Neural cell (in vitro differentiated cells): ENCODE data around the gene GALNT10. TPM values are rescaled to one million over a fixed set of nuclear protein-coding genes. Genes with fewer than 3 reads are reported as not detected.

ENCODE experiments used
- H2AFZ ChIP-seq: fragments of 200-600, 300-800 bp; sonication (generic), shearing (Covaris generic); 2 replicates; pipeline ENCODE4 v1.6.0; 2014; ENCODE audit warnings: low read depth, mild to moderate bottlenecking, antibody characterized with exemption, low read length, moderate library complexity
- H3F3A ChIP-seq: fragments of 200-600 bp; shearing (Covaris generic); 2 replicates; pipeline ENCODE4 v1.6.1; 2016; ENCODE audit warnings: mild to moderate bottlenecking, moderate library complexity, mixed read lengths, antibody characterized with exemption, low read length; ENCODE audit not compliant: insufficient read depth, poor library complexity, severe bottlenecking
- H3K27ac ChIP-seq: fragments of 200-600, 300-800 bp; sonication (generic), shearing (Covaris generic); 2 replicates; pipeline ENCODE4 v1.5.1; 2014; ENCODE audit warnings: mild to moderate bottlenecking, low read length, moderate library complexity
- H3K27me3 ChIP-seq: fragments of 300-800, 200-600 bp; sonication (generic), shearing (Covaris generic); 2 replicates; pipeline ENCODE4 v1.6.0; 2014; ENCODE audit warnings: mild to moderate bottlenecking, low read depth, low read length, moderate library complexity; ENCODE audit not compliant: insufficient read depth
- H3K36me3 ChIP-seq: fragments of 300-800, 200-600 bp; sonication (generic), shearing (Covaris generic); 2 replicates; pipeline ENCODE4 v1.5.1; 2014; ENCODE audit warnings: mild to moderate bottlenecking, antibody characterized with exemption, low read length, moderate library complexity; ENCODE audit not compliant: insufficient read depth
- H3K4me2 ChIP-seq: fragments of 300-800, 200-600 bp; sonication (generic), shearing (Covaris generic); 2 replicates; pipeline ENCODE4 v1.6.0; 2014; ENCODE audit warnings: mild to moderate bottlenecking, low read length
- H3K4me3 ChIP-seq: fragments of 300-800, 200-600 bp; sonication (generic), shearing (Covaris generic); 2 replicates; pipeline ENCODE4 v1.5.1; 2014; ENCODE audit warnings: mild to moderate bottlenecking, low read length, moderate library complexity
- H3K79me2 ChIP-seq: fragments of 200-600 bp; shearing (Covaris generic); replicated peaks from 2 replicates; pipeline ENCODE4 v1.6.0; 2014; ENCODE audit warnings: mild to moderate bottlenecking, low read length, moderate library complexity; ENCODE audit not compliant: insufficient read depth
- H3K9ac ChIP-seq: fragments of 300-800, 200-600 bp; sonication (generic), shearing (Covaris generic); 2 replicates; pipeline ENCODE4 v1.6.1; 2016; ENCODE audit warnings: mild to moderate bottlenecking, low read length, mixed read lengths
- H3K9me2 ChIP-seq: fragments of 200-600 bp; shearing (Covaris generic); 2 replicates; pipeline ENCODE4 v1.6.1; 2016; ENCODE audit warnings: mild to moderate bottlenecking, low read length, mixed read lengths; ENCODE audit not compliant: insufficient read depth
- H3K9me3 ChIP-seq: fragments of 200-600, 300-800 bp; sonication (generic), shearing (Covaris generic); 2 replicates; pipeline ENCODE4 v1.6.1; 2016; ENCODE audit warnings: mild to moderate bottlenecking, mixed run types, low read length, moderate library complexity, mixed read lengths
- H4K20me1 ChIP-seq: fragments of 200-600 bp; shearing (Covaris generic); 2 replicates; pipeline ENCODE4 v1.6.1; 2016; ENCODE audit warnings: mild to moderate bottlenecking, mixed run types; ENCODE audit not compliant: insufficient read depth
- CTCF ChIP-seq: fragments of 450-650 bp; IDR thresholded peaks from 2 replicates; pipeline ENCODE4 v1.5.1; 2014; ENCODE audit warnings: antibody characterized with exemption, mild to moderate bottlenecking, moderate library complexity; ENCODE audit not compliant: poor library complexity, severe bottlenecking
- EP300 ChIP-seq: fragments of 450-650 bp; conservative IDR thresholded peaks from 2 replicates; pipeline ENCODE4 v1.6.1; 2014; ENCODE audit warnings: antibody characterized with exemption, mild to moderate bottlenecking, moderate library complexity; ENCODE audit not compliant: poor library complexity, severe bottlenecking
- EZH2 ChIP-seq: fragments of 200-600, 300-800 bp; shearing (Covaris generic), sonication (generic); IDR thresholded peaks from 2 replicates; pipeline ENCODE4 v1.6.1; 2014; ENCODE audit warnings: antibody characterized with exemption, low read length, borderline replicate concordance, mild to moderate bottlenecking; ENCODE audit not compliant: insufficient read depth, poor library complexity, severe bottlenecking
- MXI1 ChIP-seq: fragments of 450-650 bp; conservative IDR thresholded peaks from 2 replicates; pipeline ENCODE4 v1.6.1; 2014; ENCODE audit warnings: antibody characterized with exemption, mild to moderate bottlenecking; ENCODE audit not compliant: poor library complexity, severe bottlenecking
- POLR2AphosphoS5 ChIP-seq: IDR thresholded peaks from 2 replicates; pipeline ENCODE4 v1.6.1; 2012
- RAD21 ChIP-seq: fragments of 450-650 bp; conservative IDR thresholded peaks from 2 replicates; pipeline ENCODE4 v1.6.1; 2014; ENCODE audit warnings: antibody characterized with exemption, mild to moderate bottlenecking, moderate library complexity
- REST ChIP-seq: IDR thresholded peaks from 2 replicates; pipeline ENCODE4 v1.6.1; 2012; ENCODE audit warnings: borderline replicate concordance
- SMC3 ChIP-seq: fragments of 450-650 bp; conservative IDR thresholded peaks from 2 replicates; pipeline ENCODE4 v1.6.1; 2014; ENCODE audit warnings: antibody characterized with exemption, mild to moderate bottlenecking, moderate library complexity; ENCODE audit not compliant: poor library complexity
- TAF1 ChIP-seq: IDR thresholded peaks from 2 replicates; pipeline ENCODE4 v1.6.1; 2012; ENCODE audit warnings: low read depth
- polyA plus RNA-seq: library from polyadenylated mRNA; depleted of rRNA; stranded (reverse); fragments of >200 nt; gene quantifications from 2 replicates; pipeline ENCODE4 v1.2.3, GENCODE V29; 2014

The GALNT10 gene
- polyA plus RNA-seq, 1 donor from 2014 or later, result 3.1 TPM

- Histone ChIP-seq H3K27ac (no peak overlapping the region), H3K27me3 (no peaks in the 10 kb centered on the region), H2AFZ (no peak overlapping the region), H3K4me3 (no peak overlapping the region), H3K79me2 (no peaks in the 10 kb centered on the region), H3K9ac (no peak overlapping the region), H3K9me2 (no peaks in the 10 kb centered on the region), H3K36me3 (no peaks in the 10 kb centered on the region), H3F3A (no peaks in the 10 kb centered on the region), H3K9me3 (no peaks in the 10 kb centered on the region), H3K4me2 (no peak overlapping the region), H4K20me1 (no peaks in the 10 kb centered on the region)
- TF ChIP-seq EZH2, result no peak
- TF ChIP-seq RAD21, result no peak
- TF ChIP-seq EP300, result no peak
- no peak for TF ChIP-seq REST
- TF ChIP-seq POLR2AphosphoS5, result no peak
- TF ChIP-seq CTCF, result no peak
- no peak for TF ChIP-seq MXI1
- no peak for TF ChIP-seq SMC3
- TF ChIP-seq TAF1, result no peak
These were observed 112.6 kb downstream of the GALNT10 start for GRCh38 chr5:154303133-154303532.

- Histone ChIP-seq H3K27me3 (no peaks in the 10 kb centered on the region), H3F3A (no peaks in the 10 kb centered on the region), H3K36me3 (no peaks in the 10 kb centered on the region), H3K27ac (no peak overlapping the region), H3K9me3 (no peaks in the 10 kb centered on the region), H3K4me3 (no peak overlapping the region), H4K20me1 (no peaks in the 10 kb centered on the region), H3K79me2 (no peaks in the 10 kb centered on the region), H3K4me2 (no peak overlapping the region), H2AFZ (no peak overlapping the region), H3K9ac (no peak overlapping the region), H3K9me2 (no peaks in the 10 kb centered on the region)
- TF ChIP-seq TAF1, result no peak
- TF ChIP-seq REST, result no peak
- no peak for TF ChIP-seq RAD21
- TF ChIP-seq MXI1, result no peak
- TF ChIP-seq SMC3, result no peak
- no peak for TF ChIP-seq POLR2AphosphoS5
- TF ChIP-seq CTCF, result no peak
- no peak for TF ChIP-seq EZH2
- TF ChIP-seq EP300, result no peak
These were observed 118.2 kb downstream of the GALNT10 start for GRCh38 chr5:154308443-154309370.
